GM21529 (cell line): Measurements from ENCODE around the gene PLCD3.

Source experiments
- ATAC-seq: cut with Tn5 transposase; IDR thresholded peaks from one replicate; pipeline ENCODE4 v1.9.1; 2021; ENCODE audit not compliant: unreplicated experiment

PLCD3 gene

DNA sequence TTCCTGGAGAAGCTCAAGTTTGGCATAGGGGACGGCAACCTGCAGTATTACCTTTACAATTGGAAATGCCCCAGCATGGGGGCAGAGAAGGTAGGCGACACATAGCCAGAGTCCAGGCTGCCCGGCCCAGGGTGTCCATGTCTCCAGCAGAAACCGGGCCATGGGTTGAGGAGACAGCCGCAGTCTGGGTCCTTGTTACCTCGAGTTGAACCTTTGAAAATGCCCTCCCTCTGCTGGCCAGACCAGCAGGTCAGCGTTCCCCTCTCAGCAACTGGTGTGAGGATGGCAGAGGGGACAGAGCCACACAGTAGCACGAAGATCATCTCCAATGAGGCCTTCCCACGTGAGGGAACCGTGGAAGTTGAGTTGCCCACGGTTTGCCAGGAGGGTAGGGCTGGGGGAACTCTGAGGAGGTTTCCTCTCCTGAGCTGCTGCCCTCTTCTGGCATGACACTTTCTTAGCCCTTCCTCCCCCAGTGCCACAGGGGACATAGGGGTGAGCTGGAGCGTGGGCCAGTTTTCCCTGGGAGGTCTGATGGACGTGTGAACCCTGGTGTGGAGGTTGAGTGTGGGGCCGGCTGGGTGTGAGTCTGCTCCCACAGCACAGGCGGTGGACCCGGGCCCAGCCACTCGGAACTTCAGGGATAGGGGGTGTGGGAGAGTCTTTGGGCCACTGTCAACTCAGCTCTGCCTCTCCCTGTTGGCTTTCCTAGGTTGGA is 27.2 kb downstream of the PLCD3 start:
- ATAC-seq = no peak

DNA sequence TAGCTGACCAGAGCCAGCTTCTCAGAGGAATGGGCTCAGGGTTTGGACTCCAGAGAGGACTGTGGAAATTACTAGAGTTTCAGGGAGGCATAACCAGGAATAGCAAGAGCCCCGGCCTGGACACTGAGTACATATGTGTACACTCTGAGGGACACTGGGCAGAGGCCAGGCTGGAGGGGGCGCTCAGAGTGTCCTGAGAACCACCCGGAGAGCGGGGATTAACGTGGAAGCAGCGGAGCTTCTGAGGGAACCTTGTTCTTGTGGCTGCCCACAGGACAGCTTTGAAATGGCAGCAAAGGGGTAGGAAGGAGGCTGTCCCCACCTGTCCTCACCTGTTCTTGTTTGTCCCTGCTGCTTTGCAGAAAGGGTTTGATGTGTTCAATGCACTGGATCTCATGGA is 27.8 kb downstream of the PLCD3 start:
- no peak for ATAC-seq

DNA sequence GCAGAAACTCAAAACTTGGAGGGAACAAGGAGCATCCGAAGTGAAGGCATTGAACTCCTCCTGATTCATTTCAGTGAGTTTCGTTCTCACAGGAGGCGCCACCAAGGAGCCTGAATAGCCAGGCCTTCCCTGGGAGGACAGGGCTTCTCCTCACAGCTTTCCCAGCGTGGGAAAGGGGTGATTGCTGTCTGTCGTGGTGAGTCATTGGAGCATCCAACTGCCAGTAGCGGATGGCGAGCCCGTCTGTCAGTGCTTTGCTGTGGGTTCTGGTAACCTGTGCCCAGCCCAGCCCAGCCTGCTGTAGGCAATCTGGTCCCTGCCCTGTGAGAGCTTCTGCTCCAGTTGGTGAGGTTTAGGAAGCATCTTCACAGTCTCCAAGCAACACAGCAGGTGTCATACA is 28.3 kb downstream of the PLCD3 start:
- no peak for ATAC-seq

DNA sequence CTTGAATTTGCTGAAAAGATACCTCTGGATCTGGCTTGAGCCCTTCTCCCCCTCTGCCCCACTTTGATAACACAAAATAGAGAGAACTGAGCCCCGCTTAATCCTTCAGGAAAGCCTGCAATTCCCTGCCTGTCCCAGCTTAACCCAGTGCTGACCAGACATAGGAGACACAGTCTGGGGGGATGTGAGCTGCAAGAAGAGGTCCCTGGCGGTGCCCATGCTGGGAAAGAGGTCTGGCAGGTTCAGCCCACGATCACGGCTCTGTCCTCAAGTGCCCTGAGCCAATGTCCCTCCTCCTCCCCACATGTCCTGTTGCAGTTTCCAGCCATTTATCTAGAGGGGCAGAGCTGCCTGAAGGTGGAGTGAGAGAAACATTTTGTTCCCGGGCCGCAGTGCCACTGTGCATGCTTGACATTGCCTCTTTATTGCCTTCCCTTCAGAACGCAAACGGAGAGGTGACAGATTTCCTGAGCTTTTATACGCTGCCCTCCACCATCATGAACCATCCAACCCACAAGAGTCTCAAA is 29.0 kb downstream of the PLCD3 start:
- ATAC-seq = no peak

DNA sequence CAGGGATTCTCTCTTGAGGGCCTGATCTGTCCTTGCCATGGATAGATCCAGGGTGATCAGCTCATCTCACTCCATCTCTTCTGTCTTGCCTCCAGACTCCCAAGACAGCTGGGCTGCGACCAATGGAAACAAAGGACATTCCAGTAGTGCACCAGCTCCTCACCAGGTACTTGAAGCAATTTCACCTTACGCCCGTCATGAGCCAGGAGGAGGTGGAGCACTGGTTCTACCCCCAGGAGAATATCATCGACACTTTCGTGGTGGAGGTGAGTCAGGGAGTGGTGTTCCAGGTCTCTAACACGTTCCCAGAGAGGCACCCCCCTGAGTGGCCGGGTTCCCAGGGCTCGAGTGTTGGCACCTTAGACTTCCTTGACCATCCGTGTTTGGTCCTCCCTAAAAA is 29.5 kb downstream of the PLCD3 start:
- ATAC-seq = no peak

DNA sequence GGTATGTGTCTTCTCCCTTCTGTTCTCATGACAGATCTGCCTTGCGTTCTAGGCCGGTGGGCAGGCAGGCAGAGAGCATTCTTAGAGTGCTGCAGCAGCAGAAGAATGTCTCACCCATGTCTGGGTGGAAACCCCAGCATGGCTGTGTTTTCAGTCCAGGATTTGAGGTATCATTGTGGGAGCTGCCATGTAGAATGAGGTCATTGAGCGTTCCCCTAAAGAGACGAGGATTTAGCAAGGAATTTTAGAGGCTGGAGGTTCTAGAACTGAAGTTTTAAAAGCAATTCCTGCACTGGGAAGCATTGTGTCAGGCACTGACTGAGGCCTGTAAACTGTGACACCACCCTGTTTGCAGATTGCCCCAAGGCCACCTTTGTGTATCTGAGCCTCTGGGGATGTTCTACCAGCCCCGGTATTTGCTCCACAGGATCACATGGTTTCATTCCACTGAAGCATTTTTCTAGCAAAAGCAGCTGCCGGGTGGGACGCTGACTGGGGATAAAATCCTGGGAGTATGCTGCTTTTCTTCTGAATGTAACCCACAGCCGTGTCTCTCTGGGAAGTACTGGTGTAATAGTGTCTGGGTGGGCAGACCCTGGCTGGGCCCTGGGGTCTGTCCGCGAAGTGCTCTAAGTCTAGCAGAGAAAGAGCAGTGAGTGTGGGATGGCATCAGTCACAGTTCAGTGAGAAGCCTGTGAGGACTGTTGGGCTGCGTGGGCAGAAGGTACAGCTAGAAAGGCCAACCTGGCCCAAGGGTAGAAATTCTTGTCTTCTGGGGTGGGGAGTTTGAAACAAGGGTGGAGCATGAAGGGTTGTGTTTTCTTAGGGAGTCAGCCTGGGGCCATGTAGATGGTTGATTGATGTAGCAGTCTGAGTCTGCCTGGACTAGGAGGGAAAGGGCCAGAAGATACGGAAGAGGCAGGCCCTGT is 30.2 kb downstream of the PLCD3 start:
- no peak for ATAC-seq

DNA sequence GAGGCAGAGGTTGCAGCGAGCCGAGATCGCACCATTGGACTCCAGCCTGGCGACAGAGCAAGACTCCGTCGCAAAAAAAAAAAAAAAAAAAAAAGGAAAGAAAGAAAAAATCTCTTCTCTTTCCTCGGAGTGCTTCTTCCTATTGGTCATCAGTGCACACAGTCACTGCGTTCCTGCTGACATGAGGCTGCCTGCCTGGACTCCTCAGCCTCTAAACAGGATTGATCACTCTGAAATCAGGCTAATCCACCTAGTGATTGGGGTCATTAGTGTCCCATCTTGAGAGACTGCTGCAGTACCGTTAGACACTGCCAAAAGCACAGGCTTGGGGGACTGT is 30.8 kb downstream of the PLCD3 start:
- no peak for ATAC-seq

DNA sequence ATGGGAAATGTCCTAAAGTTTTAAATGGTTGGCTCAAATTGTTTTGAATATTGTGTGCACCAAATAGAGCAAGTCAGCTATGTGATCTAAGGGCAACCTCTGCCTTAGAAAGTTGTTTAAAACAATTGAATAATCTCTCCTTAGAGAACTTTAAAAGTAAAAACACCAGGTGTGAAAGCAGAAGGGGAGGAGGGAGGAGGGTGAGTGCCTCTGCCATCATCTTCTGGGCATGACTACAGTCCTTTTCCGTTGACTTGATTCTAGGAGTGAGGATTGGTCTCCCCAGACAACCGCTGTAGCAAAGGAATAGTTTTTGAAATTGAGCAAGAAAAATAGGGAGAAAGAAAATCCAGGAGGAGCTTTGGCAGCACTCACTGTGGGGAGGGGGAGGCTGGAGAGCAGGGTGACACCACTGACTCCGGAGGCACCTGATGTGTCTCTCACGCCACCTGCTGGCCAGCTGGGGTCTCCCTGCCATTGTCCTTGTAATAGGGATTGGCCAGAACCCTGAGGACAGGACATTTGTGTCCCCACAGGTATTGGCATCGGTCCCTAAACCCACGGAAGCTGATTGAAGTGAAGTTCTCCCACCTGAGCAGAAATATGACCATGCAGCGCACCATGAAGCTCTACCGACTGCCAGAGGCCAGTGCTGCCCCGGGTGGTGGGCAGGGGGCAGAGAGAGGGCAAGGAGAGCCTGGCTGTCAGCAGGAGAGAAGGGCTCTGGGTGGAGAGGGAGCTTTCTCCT is 33.3 kb downstream of the PLCD3 start:
- ATAC-seq = no peak

DNA sequence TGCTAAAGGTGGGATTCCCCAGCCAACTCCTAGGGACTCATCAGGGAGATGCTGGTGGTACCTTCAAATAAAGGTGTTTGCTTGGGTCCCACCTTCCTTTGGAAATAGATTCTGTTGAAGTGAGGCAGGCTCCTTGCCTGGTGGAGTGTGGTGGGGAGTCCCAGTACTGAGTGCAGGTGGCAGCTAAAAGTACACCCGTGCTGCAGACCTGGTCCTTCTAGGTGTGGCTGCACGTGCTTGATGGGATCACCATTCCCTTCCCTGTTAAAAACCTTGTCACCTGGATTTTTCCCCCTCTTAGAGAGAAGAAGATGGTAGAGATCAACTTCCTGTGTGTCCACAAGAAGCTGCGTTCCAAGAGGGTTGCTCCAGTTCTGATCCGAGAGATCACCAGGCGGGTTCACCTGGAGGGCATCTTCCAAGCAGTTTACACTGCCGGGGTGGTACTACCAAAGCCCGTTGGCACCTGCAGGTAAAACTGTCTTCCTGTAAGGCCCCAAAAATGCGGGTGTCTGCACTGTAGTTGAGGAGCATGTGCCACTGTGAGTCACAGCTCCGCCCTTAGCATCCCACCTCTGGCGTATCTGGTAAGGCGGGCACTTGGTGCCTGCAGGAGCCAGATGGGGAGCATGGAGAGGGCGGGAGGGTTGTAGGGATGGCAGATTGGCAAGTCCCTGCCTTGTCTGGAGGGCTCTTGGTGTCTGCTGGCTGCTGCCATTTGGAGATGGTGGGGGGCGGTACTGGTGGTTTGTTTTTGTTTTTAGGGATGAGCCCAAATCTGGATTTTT is 34.0 kb downstream of the PLCD3 start:
- no peak for ATAC-seq

DNA sequence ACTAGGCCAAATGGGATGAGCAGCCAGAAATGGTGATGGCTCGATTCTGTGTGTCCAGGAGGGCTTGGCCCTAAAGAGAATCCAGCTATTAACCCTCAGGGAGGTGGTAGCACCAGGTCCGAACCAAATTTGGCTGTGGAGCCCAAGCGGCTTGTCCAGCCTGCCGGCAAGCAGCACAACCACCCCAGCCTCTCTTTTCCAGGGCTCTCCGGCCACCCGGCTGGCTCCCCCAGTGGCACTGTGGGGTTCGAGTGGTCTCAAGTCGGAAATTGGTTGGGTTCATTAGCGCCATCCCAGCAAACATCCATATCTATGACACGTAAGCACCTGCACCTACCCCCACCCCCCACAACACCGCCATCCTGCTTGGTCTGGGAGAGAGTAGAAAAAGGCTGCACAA is 35.4 kb downstream of the PLCD3 start:
- ATAC-seq = no peak

DNA sequence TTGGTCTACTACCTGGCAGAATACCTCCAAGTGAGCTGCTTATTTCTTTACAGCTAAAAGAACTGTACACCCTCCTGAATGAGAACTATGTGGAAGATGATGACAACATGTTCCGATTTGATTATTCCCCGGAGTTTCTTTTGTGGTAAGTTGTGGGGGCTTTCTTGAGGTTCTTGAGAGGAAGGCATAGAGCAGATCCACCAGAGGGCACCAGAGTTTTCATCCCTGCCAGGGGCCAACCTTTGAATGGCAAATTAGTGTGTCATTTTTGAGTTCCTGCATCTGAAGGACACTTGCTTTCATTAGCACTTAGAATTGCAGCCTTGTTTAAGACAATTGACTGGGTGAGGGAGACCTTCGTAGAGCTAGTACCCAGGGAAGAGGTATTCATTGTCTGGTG is 36.2 kb downstream of the PLCD3 start:
- no peak for ATAC-seq

DNA sequence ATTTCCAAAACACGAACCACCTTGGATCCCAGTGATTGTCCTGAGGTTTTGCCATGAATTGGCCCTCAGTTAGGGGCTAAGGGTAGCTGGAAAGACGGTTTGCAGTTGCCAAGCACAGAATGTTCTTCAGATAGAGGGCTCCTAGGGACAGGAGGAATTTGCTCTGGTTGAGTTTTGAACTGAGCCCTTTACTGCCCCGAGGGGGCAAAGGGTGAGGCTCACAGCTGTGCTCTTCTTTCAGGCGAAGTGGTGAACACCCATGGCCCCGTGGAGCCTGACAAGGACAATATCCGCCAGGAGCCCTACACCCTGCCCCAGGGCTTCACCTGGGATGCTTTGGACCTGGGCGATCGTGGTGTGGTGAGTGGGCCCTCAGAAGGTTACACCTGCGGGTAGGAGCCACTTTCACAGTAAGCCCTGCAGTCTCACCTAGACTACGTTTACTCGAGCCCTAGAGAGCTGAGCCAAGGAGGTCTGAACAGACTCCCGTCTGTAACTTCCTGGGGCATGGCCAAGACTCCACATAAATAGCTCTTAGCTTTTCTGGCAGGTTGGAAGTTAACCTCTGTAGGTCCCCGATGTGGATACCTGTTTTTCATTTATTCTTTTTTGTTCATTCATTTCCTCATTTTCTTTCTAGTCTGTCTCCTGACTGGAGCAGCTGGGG is 38.7 kb downstream of the PLCD3 start:
- ATAC-seq = no peak

DNA sequence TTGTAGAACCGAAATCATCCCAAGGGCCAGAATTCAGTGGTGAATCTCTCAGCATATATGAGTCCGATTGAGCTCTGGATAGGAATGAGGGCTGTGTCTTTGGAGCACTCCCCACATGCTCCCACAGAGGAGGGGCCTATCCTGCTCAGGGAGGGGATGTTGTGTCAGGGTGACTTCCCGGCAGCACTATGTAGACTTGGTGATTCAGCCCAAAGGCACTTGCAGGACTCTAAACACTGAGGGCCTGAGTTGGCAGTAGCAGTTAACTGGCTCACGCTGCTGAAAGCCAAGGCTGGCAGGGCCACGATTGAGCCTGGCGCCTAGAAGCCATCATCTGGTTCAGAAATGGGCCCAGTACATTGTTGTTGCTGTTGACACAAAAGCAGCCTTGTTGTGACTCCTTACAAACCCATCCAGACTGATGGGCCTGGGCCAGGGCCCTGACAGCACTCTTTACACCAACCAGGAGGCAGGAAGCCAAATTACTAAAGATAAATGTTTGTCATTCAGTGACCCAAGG is 39.3 kb downstream of the PLCD3 start:
- ATAC-seq = no peak

DNA sequence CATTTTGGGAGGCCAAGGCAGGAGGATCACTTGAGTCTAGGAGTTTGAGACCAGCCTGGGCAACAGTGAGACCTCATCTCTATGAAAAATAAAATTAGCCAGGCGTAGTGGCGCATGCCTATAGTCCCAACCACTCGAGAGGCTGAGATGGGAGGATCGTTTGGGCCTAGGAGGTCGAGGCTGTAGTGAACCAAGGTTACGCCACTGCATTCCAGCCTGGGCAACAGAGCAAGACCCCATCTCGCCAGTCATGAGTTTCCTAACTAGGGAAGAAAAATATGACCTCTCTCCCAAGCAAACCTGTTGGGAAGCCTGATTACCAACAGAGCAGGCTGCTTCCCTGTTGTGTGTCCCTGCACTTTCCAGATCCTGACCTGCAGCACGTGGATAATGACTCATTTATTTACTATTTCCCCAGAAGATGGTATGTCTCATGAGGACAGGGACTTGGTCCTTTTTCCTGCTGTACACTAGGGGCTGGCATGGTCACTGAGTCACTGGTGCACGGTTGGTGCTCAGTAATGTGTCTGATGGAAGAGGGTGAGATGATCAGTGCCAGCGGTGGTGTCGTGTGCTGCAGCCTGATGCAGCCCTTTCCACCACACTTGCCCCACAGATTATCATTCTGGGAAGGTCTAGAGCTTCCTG is 40.4 kb downstream of the PLCD3 start:
- ATAC-seq = no peak

DNA sequence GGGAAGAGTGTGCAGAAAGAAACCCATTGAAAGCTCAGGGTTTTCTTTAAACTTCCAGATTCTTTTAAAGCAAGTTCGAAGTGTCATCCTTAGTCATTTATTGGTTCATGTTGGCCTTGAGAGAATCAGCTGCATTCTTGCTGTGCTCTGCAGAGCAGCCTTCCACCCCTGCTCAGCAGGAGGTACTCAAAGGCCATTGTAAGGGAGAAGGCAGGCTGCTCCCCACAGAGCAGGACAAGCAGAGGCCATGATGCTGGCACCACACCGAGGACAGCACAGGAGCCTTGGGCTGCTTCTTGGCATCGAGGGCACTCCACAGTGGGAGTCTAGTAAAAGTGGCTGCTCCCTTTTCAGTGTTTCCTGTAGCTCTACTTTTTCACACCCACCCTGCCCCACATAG is 41.6 kb downstream of the PLCD3 start:
- ATAC-seq = no peak

DNA sequence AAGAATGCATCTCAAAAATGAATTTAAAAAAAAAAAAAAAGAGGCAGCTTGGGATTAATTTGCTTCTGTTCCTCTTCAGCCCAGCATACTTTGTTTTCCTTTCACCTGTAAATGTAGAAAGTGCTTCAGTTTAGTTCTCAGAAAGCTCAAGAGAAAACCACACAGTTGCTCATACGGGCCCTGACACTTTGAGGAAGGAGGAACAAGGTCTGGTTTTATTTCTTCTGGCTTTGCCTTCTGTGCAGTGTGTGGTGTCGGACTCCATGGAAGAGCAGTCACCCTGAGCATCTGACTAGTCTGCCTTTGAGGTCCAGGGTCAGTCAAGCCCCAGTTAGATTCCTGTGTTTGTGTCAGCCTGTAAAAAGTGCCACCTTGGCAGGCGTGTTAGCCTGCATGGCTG is 43.6 kb downstream of the PLCD3 start:
- no peak for ATAC-seq

DNA sequence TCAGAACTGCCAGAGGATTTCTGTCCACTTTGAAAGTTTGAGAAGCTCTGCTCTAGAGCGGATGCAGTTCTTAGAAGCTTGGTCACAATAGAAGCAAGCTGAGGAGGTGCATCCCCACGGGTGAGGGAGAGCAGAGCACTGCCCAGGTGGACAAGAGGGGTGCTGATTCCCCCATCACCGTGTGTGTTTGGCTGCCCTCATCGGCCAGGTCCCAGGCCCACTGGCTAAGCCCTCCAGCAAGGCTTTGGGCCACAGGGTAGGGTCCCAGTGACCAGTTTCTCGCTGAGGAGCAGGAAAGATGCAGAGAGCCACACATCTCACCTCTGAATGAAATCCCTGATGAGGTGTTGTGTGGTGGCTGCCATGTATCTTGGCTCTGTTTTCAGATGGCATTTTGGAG is 44.3 kb downstream of the PLCD3 start:
- ATAC-seq = no peak

DNA sequence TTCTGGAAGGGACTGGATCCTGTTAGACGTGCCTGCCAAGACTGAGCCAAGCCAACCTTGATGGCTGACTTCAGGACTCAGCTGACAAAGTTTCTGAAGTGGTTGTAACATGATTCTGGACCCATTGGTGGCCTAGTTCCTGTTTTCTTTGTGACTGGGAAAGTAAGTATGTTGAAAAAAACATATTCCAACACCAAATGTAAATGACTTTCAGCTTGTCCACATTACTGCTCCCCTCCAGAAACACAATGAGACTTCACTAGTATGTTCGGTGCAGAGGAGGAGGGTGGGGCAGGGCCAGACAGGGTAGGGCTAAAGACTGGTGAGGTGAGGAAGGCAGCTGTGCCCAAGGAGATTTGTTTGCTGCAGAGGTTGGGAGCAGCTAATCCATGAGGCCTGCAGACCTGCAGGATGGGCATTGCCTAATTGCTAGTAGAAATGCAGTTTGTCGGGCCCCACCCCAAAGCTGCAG is 44.8 kb downstream of the PLCD3 start:
- ATAC-seq = no peak

DNA sequence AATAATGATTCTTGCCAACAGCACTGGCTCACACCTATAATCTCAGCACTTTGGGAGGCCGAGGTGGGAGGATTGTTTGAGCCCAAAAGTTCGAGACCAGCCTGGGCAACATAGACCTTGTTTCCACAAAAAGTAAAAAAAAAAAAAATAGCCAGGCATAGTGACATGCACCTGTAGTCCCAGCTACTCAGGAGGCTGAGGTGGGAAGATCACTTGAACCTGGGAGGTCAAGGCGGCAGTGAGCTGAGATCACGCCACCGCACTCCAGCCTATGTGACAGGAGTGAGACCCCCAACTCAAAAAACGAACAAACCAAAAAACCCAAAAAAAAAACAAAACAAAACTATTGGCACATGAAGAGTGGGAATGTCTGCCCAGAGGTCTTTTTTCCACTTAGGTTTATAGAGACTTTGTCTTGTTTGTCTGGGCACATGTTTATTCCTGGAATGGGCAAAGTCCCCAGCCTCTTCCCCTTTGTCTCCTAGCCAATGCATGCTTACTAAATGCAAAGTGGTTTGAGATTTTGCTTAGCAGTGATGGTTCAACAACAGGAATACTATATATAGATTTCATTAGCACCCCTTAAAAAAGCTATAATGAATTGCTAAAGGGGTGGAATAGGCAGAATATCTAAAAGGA is 45.3 kb downstream of the PLCD3 start:
- no peak for ATAC-seq
